GM13977 (cell line): ENCODE measurements around the gene CAPSL.
"Not testable (repeated sequence)": the region's sequence is repeated elsewhere in the genome, so short reads cannot be mapped to it uniquely, and the experiment has no call there.

Experiments
- DNase-seq: peaks from one replicate; pipeline ENCODE4 v3.0.0; 2012; ENCODE audit warnings: low spot score
- CTCF ChIP-seq: IDR thresholded peaks from 2 replicates; pipeline ENCODE4 v1.5.1; 2012; ENCODE audit warnings: mild to moderate bottlenecking, control low read depth; ENCODE audit not compliant: insufficient read depth; ENCODE audit errors: extremely low read depth, missing control alignments
- in situ Hi-C: fragments of 300-500 bp; cut with MboI; formaldehyde crosslinking; loops from one replicate; pipeline ENCODE4 v1.12.0; 2022; ENCODE audit warnings: low sequenced_read_pairs, low pct_unique_long_range_greater_than_20kb, mixed read lengths, inconsistent platforms; ENCODE audit not compliant: unreplicated experiment

The CAPSL gene

GRCh38 chr5:35857606-35858205 lies 80.7 kb downstream of the CAPSL start:
- in situ Hi-C loops: no loop called here
- DNase-seq: no peak
- no peak for TF ChIP-seq CTCF

GRCh38 chr5:35856765-35857351 lies 81.6 kb downstream of the CAPSL start, which contains the start of gene IL7R:
TSS of gene IL7R (plus strand) at chr5:35856891. CDS start at chr5:35856978, 87 bp downstream.
- no peak for TF ChIP-seq CTCF
- no peak for DNase-seq
- in situ Hi-C loops: no loop called here

- in situ Hi-C loops, DNase-seq: not testable (repeated sequence)
Measured at GRCh38 chr5:35856186-35856764, 82.1 kb downstream of the CAPSL start.

GRCh38 chr5:35855187-35855586 lies 83.2 kb downstream of the CAPSL start:
- no peak for TF ChIP-seq CTCF
- DNase-seq: no peak
- in situ Hi-C loops: no loop called here
